ENCODE data around the gene MYO5B.

The MYO5B gene

GRCh38 chr18:50143294-50143693, 51.7 kb downstream of the MYO5B start:
- DNase-seq, result no peak

DNA sequence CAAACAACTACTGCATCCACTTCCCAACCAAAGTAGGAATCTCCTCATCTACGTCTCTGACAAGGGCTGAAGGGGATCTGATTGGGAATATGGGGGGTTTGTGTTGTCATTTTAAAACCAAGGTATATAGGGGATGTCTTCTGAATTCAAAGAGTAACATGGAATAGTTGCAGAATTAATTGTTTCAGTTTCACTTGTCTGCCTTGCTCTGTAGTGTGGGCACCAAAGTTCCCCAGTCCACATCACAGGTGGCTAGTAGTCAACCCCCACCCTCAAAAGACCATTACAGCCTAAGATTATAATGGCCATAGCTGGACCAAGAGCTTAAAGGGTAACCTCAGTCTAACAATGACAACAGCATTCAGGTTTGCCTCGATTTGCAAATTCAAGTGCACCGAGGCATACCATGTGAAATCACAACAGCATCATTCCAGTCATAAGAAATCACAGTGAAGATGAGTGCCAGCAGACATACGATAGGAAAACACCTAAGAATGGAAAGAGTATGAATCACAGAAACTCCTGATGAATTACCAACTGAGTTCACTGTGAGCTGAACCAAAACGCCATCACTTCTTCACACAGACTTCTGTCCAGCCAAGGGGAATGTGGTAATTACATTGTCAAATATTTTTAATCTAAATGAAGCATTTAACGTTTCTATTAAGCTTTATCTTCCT, 52.4 kb downstream of the MYO5B start:
- no peak for DNase-seq

DNA sequence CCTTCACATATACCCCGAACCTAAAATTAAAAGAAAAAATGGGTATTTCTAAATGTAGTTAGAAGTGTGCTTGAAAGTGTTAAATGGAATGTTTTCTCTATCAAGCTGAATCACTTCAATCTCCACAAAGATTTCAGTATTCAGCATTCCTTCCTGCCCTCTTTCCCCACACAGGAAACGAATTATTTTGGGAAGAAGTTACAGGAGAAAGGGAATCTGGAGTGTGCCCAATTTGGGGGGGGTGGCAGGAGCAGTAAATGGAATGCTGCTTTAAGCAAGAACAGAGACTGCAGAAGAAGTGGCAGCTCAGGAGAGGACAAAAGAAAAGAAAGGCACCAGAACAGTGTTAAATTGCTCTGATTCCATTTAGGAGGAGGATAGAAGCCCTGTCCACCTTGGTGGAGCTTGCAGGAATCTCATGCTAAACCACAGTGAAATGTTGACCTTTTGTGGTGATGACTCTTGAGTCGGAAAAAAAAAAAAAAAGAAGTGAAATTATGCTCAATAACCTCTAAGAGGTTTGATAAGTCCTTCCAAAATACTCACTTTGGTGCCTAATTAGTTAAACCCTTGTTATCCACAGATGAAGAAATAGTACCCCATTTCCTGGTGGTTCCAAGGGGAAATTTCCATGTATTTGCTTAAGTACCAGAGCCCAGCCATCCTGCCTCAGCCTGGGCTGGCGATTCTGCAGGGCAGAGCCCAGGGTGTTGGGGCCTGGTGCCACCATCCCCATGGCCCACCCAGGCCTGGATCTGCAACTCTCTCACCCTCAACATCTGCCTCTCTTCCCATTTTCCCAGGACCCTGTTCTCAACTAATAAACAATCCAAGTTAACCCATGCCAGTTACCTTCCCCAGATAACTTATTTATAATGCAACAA, 56.5 kb downstream of the MYO5B start:
- no peak for DNase-seq

GRCh38 chr18:50135903-50136302, 59.0 kb downstream of the MYO5B start:
- DNase-seq, result no peak

- DNase-seq, result no peak
Measured at GRCh38 chr18:50133526-50133925, 61.4 kb downstream of the MYO5B start.

GRCh38 chr18:50131591-50131990, 63.4 kb downstream of the MYO5B start:
- no peak for DNase-seq

DNA sequence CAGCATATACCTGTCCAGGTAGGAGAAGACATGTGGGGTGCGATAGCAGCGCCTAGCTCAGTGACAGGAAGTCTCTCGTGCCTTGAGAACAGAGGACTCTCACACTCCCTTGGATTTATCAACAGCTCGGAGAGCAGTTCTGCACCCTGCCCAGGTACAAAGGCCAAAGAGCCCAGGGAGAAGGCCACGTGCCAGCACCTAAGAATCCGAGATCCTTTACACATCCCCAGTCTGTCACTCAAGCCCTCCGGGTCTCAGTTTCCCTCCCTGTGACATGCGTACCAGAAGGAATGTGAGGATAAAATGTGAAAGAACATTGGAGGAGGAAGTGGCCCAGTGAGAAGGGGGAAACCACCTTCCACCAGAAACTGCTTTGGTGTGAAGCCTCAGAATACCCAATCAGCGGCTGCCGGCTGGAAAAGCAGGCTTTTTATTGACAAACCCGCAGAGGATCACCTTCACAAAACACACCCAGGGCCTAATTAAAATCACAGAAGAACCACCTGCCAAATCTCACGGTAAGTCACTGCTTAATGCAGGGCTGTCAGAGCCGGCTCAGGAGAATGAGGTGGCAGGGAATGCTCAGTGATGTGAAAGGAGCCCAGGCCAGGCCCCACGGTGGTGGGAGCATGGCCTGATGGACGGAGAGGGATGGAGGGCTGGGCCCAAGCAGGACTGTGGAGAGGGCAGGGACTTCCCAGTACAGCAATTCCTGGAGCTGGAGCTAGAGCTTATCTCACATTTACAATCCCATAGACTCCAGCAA, 66.3 kb downstream of the MYO5B start:
- no peak for DNase-seq

DNA sequence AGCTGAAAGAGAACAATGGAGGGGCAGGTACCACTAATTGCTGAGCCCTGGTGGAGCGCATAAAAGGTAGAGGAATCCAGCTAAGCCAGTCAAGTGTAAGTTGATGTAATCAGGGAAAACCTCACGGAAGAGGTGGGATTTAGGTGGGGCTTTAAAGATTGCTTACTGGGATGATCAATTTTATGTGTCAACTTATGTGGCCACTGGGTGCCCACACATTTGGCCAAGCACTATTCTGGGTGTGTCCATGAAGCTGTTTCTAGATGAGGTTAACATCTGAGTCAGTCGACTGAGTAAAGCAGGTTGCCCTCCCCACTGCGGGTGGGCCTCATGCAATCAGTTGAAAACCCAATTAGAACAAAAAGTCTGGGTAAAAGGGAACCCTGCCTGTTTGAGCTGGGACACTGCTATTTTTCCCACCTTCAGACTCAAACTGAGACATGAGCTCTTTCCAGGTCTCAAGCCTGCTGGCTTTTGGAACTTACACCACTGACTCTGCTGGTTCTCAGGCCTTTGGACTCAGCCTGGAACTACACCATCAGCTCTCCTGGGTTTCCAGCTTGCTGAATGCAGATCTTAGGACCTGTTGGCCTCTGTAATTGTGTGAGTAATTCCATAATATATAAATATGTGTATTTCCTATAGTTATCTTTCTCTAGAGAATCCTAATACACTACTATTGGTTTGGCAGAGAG, 67.3 kb downstream of the MYO5B start:
- DNase-seq, result no peak

DNA sequence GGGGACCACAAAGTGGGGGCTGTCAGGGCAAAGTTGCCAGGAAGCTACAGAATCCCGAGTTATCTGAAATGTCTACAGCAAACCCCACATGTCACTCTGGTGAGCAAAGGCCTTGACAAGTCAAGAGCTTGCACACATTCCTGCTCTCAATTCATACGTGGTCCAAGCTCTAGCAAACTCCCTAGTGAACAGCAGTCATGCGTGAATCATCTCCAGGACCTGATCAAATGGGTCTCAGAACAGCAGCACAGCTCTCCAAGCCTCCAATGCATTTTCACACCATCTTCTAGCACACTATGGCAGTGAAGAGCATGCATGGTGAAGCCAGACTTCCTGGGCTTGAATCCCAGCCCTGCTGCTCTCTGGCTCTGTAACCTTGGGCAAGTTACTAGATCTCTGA, 68.5 kb downstream of the MYO5B start:
- no peak for DNase-seq

DNA sequence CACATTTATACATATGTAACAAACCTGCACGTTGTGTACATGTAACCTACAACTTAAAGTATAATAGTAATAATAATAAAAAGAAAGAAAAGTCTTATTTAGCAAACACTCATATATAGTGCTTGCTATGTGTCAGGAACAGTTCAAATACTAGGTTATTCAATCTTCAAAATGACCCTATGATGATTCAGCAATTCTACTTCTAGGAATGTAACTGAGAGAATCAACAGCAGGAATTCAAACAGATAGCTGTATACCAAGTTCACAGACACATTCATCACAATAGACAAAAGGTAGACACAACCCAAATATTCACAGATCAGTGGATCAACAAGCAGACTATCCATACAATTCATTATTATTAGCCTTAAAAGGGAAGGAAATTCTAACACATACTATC, 69.5 kb downstream of the MYO5B start:
- DNase-seq, result no peak

DNA sequence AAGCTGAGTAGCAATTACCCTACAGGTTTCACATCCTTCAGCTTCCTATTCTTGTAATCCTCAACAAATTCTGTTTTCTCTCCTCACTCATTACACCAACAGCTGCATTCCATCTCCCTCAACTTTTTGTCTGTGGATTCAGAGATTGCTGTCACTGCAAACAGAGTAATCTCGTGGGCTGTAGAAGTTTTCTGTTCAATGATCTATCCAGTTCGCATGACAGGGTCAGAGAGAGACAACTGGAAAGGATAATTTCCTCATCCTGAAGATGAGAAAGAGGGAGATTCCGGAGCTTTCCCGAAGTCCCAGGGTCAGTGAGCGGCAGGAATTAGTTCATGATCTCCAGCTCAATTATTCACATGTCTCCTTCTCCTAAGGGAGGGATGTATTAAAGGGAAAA, 75.7 kb downstream of the MYO5B start:
- no peak for DNase-seq

DNA sequence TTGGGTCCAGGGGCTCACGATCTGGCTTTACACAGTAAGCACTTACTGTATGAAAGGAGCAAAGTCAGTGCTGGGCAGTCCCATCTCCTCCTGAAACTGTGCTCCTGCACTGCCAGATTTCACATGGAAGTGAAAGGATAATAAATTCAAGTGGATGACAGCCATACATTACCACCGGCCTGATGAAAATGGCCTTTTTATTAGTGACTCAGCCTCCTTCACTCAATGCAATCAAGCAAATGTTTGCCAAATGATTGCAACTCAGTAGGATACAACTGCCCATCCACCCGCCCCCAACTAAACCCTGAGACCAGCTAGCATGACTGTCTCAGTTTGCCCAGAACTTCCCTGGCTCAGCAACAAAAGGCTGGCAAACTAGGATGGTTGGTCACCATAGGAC, 77.1 kb downstream of the MYO5B start:
- DNase-seq, result no peak

DNA sequence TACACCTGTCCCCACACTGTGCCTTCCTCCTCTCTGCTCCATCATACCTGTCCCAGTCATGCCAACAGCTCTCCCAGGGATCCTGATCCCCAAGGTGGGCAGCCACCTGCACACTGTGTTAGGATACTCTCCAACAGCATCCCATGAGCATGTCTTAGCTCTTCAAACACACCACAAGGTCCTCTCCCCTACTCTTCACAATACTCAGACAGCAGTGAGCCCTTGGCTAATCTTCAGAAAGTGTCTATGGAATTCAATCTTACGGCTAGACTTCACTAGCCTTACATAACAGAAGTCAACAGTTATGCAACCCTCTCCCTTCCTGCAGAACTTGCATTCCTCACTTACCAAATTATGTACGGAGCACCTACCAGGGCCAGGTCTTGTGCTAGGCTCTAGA, 79.9 kb downstream of the MYO5B start:
- no peak for DNase-seq

- no peak for DNase-seq
Measured at GRCh38 chr18:50114448-50114847, 80.5 kb downstream of the MYO5B start.

DNA sequence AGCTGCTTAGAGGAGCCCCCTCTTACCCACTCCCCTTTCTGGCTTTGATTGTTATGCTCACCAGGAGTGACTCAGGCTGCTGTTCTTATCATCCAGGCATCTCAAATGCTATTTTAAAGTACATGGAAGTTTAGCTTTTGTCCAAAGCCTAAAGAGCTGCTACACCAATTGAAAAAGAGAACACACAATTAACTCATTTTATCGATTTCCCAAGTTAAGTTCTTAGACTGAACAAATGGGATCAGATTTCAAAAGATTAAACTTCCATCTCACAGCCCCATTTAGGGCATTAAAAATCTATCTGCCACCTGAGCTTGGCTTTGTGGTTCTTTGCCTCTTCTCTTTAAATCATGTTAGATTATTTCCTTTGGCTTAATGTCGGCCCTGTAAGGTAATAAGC, 81.2 kb downstream of the MYO5B start:
- DNase-seq, result no peak

GRCh38 chr18:50111398-50111797, 83.5 kb downstream of the MYO5B start:
- DNase-seq, result no peak

DNA sequence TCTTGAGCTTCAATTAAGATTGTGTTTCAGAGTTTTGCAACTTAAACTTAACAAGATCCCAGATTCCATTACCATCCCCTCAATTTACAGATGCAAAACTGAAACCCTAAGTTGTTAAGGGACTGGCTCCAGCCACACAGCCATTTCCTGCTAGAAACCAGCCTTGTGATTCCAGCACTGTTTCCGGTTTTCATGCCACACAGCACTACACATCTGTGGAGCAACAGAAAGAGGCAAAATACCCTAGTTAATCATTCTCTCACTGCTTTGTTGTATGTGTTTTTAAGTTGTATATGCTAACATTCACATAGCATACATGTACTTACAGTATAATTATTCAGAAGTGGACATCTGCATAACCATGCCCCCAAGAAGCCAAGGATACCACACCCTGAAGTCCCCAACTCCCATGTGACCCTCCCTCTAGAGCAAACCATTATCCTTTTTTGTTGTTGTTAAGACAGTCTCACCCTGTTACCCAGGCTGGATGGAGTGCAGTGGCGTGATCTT, 87.4 kb downstream of the MYO5B start:
- no peak for DNase-seq

- no peak for DNase-seq
Measured at GRCh38 chr18:50105027-50105426, 89.9 kb downstream of the MYO5B start.

DNA sequence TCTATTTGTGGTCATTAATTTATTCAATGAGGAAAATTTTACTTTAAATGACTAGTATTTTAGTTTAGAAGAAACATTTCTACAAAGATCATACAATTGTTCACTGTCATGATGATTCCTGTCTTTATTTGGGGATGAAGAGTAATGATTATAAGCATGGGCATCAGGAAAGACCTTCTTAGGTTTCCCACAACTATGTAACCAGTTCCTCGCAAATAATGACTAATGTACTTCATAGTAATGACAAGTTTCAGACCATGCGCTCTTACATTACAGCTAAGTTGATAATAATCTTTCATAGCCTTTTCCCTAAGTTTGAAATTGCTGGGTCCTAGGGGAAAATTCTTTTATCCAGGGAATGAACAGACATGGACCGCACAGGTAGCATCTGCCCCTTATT, 90.5 kb downstream of the MYO5B start:
- no peak for DNase-seq

DNA sequence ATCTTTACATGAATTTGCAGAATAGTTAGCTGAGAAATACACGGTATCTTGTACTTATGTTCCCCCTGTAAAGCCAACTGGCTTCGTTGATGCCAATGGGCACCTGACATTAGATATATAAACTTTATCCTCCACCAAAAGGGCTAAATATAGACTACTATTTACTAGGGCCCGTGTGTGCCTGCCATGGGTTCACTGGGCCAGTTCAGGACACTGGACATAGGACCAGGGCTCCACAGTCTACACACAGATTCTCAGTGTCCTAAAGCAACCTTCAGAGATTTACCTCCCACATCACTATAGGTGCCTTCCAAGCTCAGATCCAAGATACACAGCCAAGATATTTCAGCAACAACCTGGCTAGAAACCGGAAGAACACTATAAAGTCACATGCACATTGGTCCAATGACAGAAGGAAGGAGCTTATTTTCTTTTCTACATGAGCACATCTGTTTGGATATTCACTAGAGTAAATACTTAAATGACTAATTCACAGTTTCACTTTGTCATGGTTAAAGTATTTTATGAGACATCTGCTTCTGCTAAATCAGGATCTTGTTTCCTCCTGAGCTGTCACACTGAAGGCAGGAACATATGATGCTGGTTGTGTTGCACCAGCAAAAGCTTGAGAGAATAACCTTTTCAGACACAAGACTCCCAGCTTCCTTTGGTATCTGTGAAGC, 95.1 kb downstream of the MYO5B start:
- no peak for DNase-seq

DNA sequence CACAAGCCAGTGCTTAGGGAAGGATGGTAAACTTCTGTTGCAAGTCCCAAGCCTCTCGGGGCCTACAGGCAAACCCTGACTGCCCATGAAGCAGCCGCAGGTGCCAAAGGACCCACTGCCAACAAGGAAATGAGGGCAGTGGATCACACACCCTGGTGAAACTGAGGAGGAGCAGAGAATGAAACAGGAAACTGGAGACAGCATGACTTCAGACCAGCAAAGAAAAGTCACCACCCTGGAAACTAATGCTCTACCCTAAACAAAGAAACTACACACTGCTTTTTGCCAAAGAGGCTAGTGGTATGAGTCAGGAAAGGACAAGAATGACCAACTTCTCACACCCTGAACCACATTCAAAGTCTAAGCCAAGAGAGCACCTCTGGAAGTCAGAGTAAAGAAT, 97.2 kb downstream of the MYO5B start:
- DNase-seq, result no peak

DNA sequence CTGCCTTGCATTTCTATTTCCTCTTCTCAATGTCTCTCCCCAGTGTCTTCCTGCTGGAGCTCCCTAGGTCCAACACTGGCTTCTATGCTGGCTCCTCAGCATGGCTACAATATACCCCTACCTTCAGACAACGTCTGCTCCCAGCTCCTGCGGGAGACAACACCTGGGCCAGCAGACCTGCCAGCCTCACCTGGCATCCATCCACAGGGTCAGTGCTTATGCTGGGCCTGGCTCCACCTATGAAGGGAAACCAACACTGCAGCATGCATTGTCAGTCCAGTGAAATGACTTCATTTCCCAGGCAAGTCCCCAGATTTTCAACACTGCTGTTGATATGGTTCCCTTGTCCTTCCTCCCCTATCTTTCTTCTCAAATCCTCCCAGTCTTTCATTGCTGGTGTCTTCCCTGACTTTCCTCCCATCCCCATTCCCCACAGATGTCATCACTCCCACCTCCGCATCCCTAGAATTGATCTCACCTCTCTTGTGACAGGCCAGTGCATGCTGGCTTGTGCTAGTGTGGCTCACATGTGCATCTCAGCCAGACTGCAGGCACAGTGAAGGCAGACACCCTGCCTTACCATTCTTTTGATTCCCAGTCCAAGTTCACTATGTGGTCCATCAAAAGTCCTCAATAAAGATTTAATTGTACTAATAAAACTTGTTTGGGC, 98.0 kb downstream of the MYO5B start:
- DNase-seq, result no peak

All from 8988T (cell line).